ENCODE results near the gene RAPGEF4. TPM values are rescaled to one million over a fixed set of nuclear protein-coding genes. Genes with fewer than 3 reads are reported as not detected.

RAPGEF4 gene
- total RNA-seq, 1 experiment from 2014 or later: 2.2 TPM

- 0 out of 2 replicates have a peak, but pooled peaks have one; percentile 28 for TF ChIP-seq ZBTB43 (CRISPR knock-in tag; IDR thresholded peaks at IDR 0.05)
- 0 out of 2 replicates have a peak, but pooled peaks have one; percentile 40 for TF ChIP-seq ARID4B (CRISPR knock-in tag; IDR thresholded peaks at IDR 0.05; ENCODE audit: borderline replicate concordance)
- TF ChIP-seq STAT6 (CRISPR knock-in tag; conservative IDR thresholded peaks at IDR 0.05; ENCODE audit: low read depth): no peak
These were observed 340.3 kb downstream of the RAPGEF4 start, which contains the start of gene MAP3K20 (continued) for GRCh38 chr2:173075781-173076580.

GRCh38 chr2:173076581-173077345 is 341.1 kb downstream of the RAPGEF4 start:
- DNase-seq (ENCODE audit: low spot score) (peak; percentile 52), ATAC-seq (peak; percentile 65)
- H3K4me3 Mint-ChIP-seq: peak overlapping the region; percentile 83
- H3K27me3 Mint-ChIP-seq (ENCODE audit: low read depth): peaks cover 6% of the 10 kb centered on the region
- H3K9me3 Mint-ChIP-seq: peaks cover 7% of the 10 kb centered on the region
- ChIA-PET POLR2A (no interaction called here), CTCF (interaction anchor here (1.1 kb wide), 1 partner anchor 14 kb away, joined by 5 read pairs; no protein-coding TSS in a partner anchor)
- TF ChIP-seq EMX1 (CRISPR knock-in tag; IDR thresholded peaks at IDR 0.05) (no peak), ZBTB21 (CRISPR knock-in tag; IDR thresholded peaks at IDR 0.05; ENCODE audit: borderline replicate concordance) (no peak), ZSCAN18 (CRISPR knock-in tag; IDR thresholded peaks at IDR 0.05) (no peak), CREB1 (CRISPR knock-in tag; IDR thresholded peaks at IDR 0.05) (no peak), ZNF423 (CRISPR knock-in tag; IDR thresholded peaks at IDR 0.05) (no peak), SMAD3 (CRISPR knock-in tag; IDR thresholded peaks at IDR 0.05; ENCODE audit: borderline replicate concordance) (no peak), STAT6 (CRISPR knock-in tag; conservative IDR thresholded peaks at IDR 0.05; ENCODE audit: low read depth) (no peak), IRF1 (CRISPR knock-in tag; IDR thresholded peaks at IDR 0.05) (no peak), FOXP1 (CRISPR knock-in tag; IDR thresholded peaks at IDR 0.05; ENCODE audit: borderline replicate concordance) (no peak), ATF1 (CRISPR knock-in tag; IDR thresholded peaks at IDR 0.05) (no peak), ATF6 (CRISPR knock-in tag; IDR thresholded peaks at IDR 0.05) (no peak), ATF3 (CRISPR knock-in tag; conservative IDR thresholded peaks at IDR 0.05) (no peak), ESRRA (CRISPR knock-in tag; IDR thresholded peaks at IDR 0.05; ENCODE audit: borderline replicate concordance) (no peak)
- H3K27ac Mint-ChIP-seq: no peak overlapping the region; the same call in 1 of the 2 replicates
- H3K4me1 Mint-ChIP-seq: peaks cover 16% of the 10 kb centered on the region
- H3K36me3 Mint-ChIP-seq: no peaks in the 10 kb centered on the region
